Colonic mucosa (tissue), 4 donors: ENCODE measurements around the gene VAV2. TPM values are rescaled to one million over a fixed set of nuclear protein-coding genes. Genes with fewer than 3 reads are reported as not detected.

Source experiments
- DNase-seq: peaks from one replicate; pipeline ENCODE4 v3.0.0-alpha.2; 2020
- H3K27ac ChIP-seq: fragments of 200-600 bp; one replicate; pipeline ENCODE4 v1.8.0; 2021
- H3K27me3 ChIP-seq: fragments of 200-600 bp; one replicate; pipeline ENCODE4 v1.8.0; 2021
- H3K36me3 ChIP-seq: fragments of 200-600 bp; one replicate; pipeline ENCODE4 v1.8.0; 2021
- H3K4me1 ChIP-seq: fragments of 200-600 bp; one replicate; pipeline ENCODE4 v1.8.0; 2021; ENCODE audit warnings: mild to moderate bottlenecking
- H3K4me3 ChIP-seq: fragments of 200-600 bp; one replicate; pipeline ENCODE4 v1.8.0; 2021
- H3K9ac ChIP-seq, 2 donors: one replicate each; pipeline ENCODE4 v1.7.0; 2013; ENCODE audit warnings: control low read depth in 2 of 2, low read depth in 2 of 2, low read length in 2 of 2
- H3K9me3 ChIP-seq: fragments of 200-600 bp; one replicate; pipeline ENCODE4 v1.8.0; 2021
- intact Hi-C: fragments of 100-400 bp; cut with DNase I; formaldehyde crosslinking; loops from one replicate; pipeline ENCODE4 v1.14.1; 2022
- total RNA-seq, 2 donors: library from RNA; stranded (reverse); fragmentation: NEBNext Ultra II Directional in 1 of 2; extraction: Animal tissue kit (Norgen Biotek cat#: 25700) in 1 of 2; gene quantifications; one replicate each; pipeline ENCODE4 v1.2.1, GENCODE V29; 2021
- TF ChIP-seq, protein P1 (sequence below): fragments of 200-600 bp; IDR thresholded peaks from one replicate; pipeline ENCODE4 v1.8.0; 2022; ENCODE audit warnings: antibody characterized with exemption, mild to moderate bottlenecking
- donor health status: healthy.
- donor health status: DM: no; HTN: no; CAD: no.
- donor health status: DM: no; HTN: no; CAD: no.

Gene VAV2
- total RNA-seq, 2 donors from 2014 or later, result 30.7 to 45.1 TPM

DNA sequence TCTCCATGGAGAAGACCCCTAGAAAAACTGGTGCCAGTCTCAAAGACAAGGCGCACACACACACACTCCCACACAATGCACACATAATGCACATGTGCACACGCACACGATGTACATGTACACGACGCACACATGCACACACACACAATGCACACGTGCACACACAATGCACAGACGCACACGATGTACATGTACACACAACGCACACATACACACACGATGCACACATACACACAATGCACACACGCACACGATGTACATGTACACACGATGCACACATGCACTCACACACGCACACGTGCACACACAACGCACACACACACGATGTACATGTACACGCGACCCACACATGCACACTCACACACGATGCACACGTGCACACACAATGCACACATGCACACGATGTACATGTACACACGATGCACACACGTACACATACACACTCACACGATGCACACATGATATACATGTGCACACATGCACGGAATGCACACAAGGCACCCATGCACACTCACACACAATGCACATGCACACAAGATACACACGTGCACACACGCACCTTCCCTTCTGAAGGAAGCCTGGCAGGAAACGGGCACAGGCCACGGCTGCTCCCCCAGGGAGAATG, 76.5 kb downstream of the VAV2 start:
- no peak overlapping the region for H3K9ac ChIP-seq
- H3K27me3 ChIP-seq, result no peaks in the 10 kb centered on the region
- TF ChIP-seq, protein P1, sequence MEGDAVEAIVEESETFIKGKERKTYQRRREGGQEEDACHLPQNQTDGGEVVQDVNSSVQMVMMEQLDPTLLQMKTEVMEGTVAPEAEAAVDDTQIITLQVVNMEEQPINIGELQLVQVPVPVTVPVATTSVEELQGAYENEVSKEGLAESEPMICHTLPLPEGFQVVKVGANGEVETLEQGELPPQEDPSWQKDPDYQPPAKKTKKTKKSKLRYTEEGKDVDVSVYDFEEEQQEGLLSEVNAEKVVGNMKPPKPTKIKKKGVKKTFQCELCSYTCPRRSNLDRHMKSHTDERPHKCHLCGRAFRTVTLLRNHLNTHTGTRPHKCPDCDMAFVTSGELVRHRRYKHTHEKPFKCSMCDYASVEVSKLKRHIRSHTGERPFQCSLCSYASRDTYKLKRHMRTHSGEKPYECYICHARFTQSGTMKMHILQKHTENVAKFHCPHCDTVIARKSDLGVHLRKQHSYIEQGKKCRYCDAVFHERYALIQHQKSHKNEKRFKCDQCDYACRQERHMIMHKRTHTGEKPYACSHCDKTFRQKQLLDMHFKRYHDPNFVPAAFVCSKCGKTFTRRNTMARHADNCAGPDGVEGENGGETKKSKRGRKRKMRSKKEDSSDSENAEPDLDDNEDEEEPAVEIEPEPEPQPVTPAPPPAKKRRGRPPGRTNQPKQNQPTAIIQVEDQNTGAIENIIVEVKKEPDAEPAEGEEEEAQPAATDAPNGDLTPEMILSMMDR, result no peak
- no peaks in the 10 kb centered on the region for H3K36me3 ChIP-seq
- H3K9me3 ChIP-seq, result no peaks in the 10 kb centered on the region
- intact Hi-C loops, result no loop called here
- H3K27ac ChIP-seq, result no peak overlapping the region
- DNase-seq, result no peak
- H3K4me3 ChIP-seq, result no peak overlapping the region
- no peaks in the 10 kb centered on the region for H3K4me1 ChIP-seq

DNA sequence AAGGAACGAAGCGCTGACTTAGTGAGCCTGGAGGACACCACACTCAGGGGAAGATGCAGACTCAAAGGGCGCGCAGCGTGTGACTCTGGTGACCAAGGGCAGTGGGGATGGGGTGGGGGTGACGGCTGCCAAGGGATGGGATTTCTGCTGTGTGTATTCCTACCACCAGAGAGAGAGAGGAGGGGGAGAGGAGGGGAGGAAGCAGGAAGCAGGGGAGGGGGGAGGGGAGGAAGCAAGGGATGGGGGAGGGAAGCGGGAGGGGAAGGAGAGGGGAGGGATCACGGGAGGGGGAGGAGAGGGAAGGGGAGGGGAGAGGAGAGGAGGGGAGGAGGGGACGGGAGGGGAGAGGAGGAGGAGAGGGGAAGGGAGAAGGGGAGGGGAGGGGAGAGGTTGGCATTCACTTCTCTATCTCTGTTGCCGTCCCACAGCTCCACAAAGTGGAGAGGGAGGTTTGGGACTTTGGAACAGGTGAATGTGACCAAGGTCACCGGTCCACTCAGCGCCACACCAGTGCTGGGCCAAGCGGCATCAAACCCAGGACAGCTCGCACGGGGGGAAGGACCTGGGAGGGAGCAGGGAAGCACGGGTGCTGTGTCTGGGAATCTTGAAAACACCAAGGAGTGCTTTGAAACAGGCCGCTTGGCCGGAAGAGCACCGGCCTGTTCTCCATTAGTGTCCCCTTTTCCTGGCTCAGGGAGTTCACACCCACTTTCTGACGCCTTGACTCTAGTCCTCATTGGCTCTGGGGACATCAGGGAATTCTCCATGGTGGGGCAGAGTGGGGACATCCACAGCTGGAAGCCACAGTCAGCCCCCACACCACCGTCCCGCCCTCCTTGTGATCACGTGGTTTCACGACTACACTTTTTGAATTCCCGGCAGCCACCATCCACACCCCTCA, 77.4 kb downstream of the VAV2 start:
- DNase-seq, result no peak
- Histone ChIP-seq H3K9me3 (no peaks in the 10 kb centered on the region), H3K36me3 (no peaks in the 10 kb centered on the region), H3K27me3 (no peaks in the 10 kb centered on the region), H3K27ac (no peak overlapping the region), H3K9ac (no peak overlapping the region), H3K4me1 (no peaks in the 10 kb centered on the region), H3K4me3 (no peak overlapping the region)
- TF ChIP-seq, protein P1, result no peak
- intact Hi-C loops, result no loop called here

DNA sequence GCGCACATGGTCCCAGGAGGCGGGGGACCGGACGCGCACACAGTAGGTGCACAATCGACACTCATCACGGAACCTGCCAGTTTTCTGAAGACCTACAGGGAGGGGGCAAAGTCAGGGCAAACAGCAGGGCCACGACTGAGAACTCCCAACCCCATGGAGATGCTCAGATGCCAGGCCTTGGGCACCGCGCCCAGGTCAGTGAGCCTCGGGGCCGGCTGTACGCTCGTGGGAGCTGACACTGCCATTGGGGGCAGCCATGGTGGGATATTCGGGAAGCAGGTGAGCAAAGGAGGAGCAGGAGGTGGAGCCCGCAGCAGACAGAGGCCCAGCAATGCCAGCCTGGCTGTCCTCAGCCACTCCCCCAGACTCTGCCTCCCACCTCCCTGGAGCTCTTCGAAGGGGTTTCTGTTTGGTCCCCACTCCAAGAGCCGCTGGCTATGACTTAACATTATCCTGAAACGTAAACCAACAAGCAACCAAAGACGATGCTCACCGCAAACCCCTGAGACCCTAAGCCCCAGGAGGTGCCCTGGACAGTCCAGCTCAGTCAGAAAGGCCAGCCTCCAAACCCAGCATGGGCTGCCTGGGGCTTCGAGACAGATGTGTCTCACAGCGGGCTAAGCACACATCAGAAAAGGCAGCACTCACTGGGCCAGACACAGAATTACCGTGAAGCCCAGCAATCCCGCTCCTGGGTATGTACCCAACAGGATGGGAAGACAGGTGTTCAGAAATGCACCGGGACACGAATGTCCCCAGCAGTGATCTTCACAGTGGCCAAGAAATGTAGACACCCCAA, 78.4 kb downstream of the VAV2 start:
- no peaks in the 10 kb centered on the region for H3K36me3 ChIP-seq
- H3K4me1 ChIP-seq, result no peaks in the 10 kb centered on the region
- H3K4me3 ChIP-seq, result no peak overlapping the region
- H3K27ac ChIP-seq, result no peak overlapping the region
- intact Hi-C loops, result no loop called here
- no peak overlapping the region for H3K9ac ChIP-seq
- DNase-seq, result no peak
- H3K9me3 ChIP-seq, result no peaks in the 10 kb centered on the region
- no peaks in the 10 kb centered on the region for H3K27me3 ChIP-seq
- TF ChIP-seq, protein P1, result no peak

- H3K27me3 ChIP-seq, result no peaks in the 10 kb centered on the region
- H3K4me3 ChIP-seq, result no peak overlapping the region
- H3K36me3 ChIP-seq, result no peaks in the 10 kb centered on the region
- peak; percentile 32 for DNase-seq
- H3K9me3 ChIP-seq, result no peaks in the 10 kb centered on the region
- H3K4me1 ChIP-seq, result no peaks in the 10 kb centered on the region
- intact Hi-C loops, result no loop called here
- H3K27ac ChIP-seq, result no peak overlapping the region
- TF ChIP-seq, protein P1, result no peak
- no peak overlapping the region for H3K9ac ChIP-seq
These were observed 81.1 kb downstream of the VAV2 start for GRCh38 chr9:133910855-133911514.
